ENCODE measurements around the gene FN1. TPM values are rescaled to one million over a fixed set of nuclear protein-coding genes. Genes with fewer than 3 reads are reported as not detected.

FN1 gene
- total and polyA plus RNA-seq, 2 donors (not counting 1 experiment from before 2014, with no cell fraction given) = 0.05 TPM; not detected in 1

- no peaks in the 10 kb centered on the region for H3K4me1 Mint-ChIP-seq
- no peaks in the 10 kb centered on the region for H4K20me1 ChIP-seq (ENCODE audit: control insufficient read depth, insufficient read depth, low read length, poor library complexity, severe bottlenecking)
- CTCF ChIA-PET = no interaction called here
- POLR2A ChIA-PET = no interaction called here
- H3K9ac ChIP-seq (ENCODE audit: low read length) = no peak overlapping the region
- H3K4me3 ChIP-seq (ENCODE audit: control extremely low read depth in 1 of 5, extremely low read depth in 1 of 5, insufficient read depth in 1 of 5, low read depth in 2 of 5, low read length in 4 of 5) = no peak overlapping the region
- ATAC-seq (ENCODE audit: low read depth) = no peak
- no peaks in the 10 kb centered on the region for H3K36me3 ChIP-seq (replicated peaks in 1 of 2; ENCODE audit: control extremely low read depth in 1 of 2, control insufficient read depth in 1 of 2, extremely low read depth in 1 of 2, insufficient read depth in 2 of 2, low read length in 1 of 2)
- H3K4me2 ChIP-seq (replicated peaks; ENCODE audit: low read depth, low read length, poor library complexity, severe bottlenecking) = no peak overlapping the region
- no peak overlapping the region for H3K27ac Mint-ChIP-seq
- no peaks in the 10 kb centered on the region for H3K9me3 ChIP-seq (ENCODE audit: control extremely low read depth in 1 of 3, control insufficient read depth in 2 of 3, insufficient read depth in 1 of 3, low read length in 2 of 3)
- intact Hi-C loops (cut with micrococcal nuclease) = no loop called here
- no peak overlapping the region for H3K27ac ChIP-seq (ENCODE audit: low read length in 2 of 2)
- no peak overlapping the region for H2AFZ ChIP-seq (ENCODE audit: insufficient read depth, low read depth, low read length, poor library complexity, severe bottlenecking)
- H3K9me3 Mint-ChIP-seq (ENCODE audit: insufficient read depth) = peaks cover 5% of the 10 kb centered on the region
- H3K79me2 ChIP-seq (ENCODE audit: control insufficient read depth, insufficient read depth, low read length) = no peaks in the 10 kb centered on the region
- H3K27me3 Mint-ChIP-seq = no peaks in the 10 kb centered on the region
- H3K4me3 Mint-ChIP-seq = no peak overlapping the region
- no peaks in the 10 kb centered on the region for H3K27me3 ChIP-seq (replicated peaks in 1 of 4; ENCODE audit: control extremely low read depth in 1 of 4, control insufficient read depth in 3 of 4, insufficient read depth in 4 of 4, low read length in 3 of 4)
- 98% methylated on average over 6 of the region's 9 CpGs for WGBS (ENCODE audit: insufficient coverage)
- TF ChIP-seq EZH2 (IDR thresholded peaks at IDR 0.05; ENCODE audit: borderline replicate concordance, insufficient read depth, low read depth, low read length, poor library complexity, severe bottlenecking) (no peak), CTCF (IDR thresholded peaks at IDR 0.05) (no peak)
- DNase-seq = no peak
- no peaks in the 10 kb centered on the region for H3K4me1 ChIP-seq (ENCODE audit: control insufficient read depth in 2 of 2, insufficient read depth in 2 of 2, low read length in 2 of 2)
Measured at GRCh38 chr2:215372968-215373649, 62.8 kb downstream of the FN1 start.

- Histone ChIP-seq H3K27ac (ENCODE audit: low read length in 2 of 2) (no peak overlapping the region), H3K4me3 (ENCODE audit: control extremely low read depth in 1 of 5, extremely low read depth in 1 of 5, insufficient read depth in 1 of 5, low read depth in 2 of 5, low read length in 4 of 5) (no peak overlapping the region), H4K20me1 (ENCODE audit: control insufficient read depth, insufficient read depth, low read length, poor library complexity, severe bottlenecking) (no peaks in the 10 kb centered on the region), H3K27me3 (replicated peaks in 1 of 4; ENCODE audit: control extremely low read depth in 1 of 4, control insufficient read depth in 3 of 4, insufficient read depth in 4 of 4, low read length in 3 of 4) (no peaks in the 10 kb centered on the region), H3K79me2 (ENCODE audit: control insufficient read depth, insufficient read depth, low read length) (no peaks in the 10 kb centered on the region), H3K9ac (ENCODE audit: low read length) (no peak overlapping the region), H2AFZ (ENCODE audit: insufficient read depth, low read depth, low read length, poor library complexity, severe bottlenecking) (no peak overlapping the region), H3K4me1 (ENCODE audit: control insufficient read depth in 2 of 2, insufficient read depth in 2 of 2, low read length in 2 of 2) (no peaks in the 10 kb centered on the region), H3K36me3 (replicated peaks in 1 of 2; ENCODE audit: control extremely low read depth in 1 of 2, control insufficient read depth in 1 of 2, extremely low read depth in 1 of 2, insufficient read depth in 2 of 2, low read length in 1 of 2) (no peaks in the 10 kb centered on the region), H3K9me3 (ENCODE audit: control extremely low read depth in 1 of 3, control insufficient read depth in 2 of 3, insufficient read depth in 1 of 3, low read length in 2 of 3) (no peaks in the 10 kb centered on the region), H3K4me2 (replicated peaks; ENCODE audit: low read depth, low read length, poor library complexity, severe bottlenecking) (no peak overlapping the region)
- intact Hi-C loops (cut with micrococcal nuclease) = no loop called here
- CTCF ChIA-PET = no interaction called here
- DNase-seq = no peak
- no peaks in the 10 kb centered on the region for H3K27me3 Mint-ChIP-seq
- no peak for ATAC-seq (ENCODE audit: low read depth)
- POLR2A ChIA-PET = no interaction called here
- TF ChIP-seq CTCF (IDR thresholded peaks at IDR 0.05) (no peak), EZH2 (IDR thresholded peaks at IDR 0.05; ENCODE audit: borderline replicate concordance, insufficient read depth, low read depth, low read length, poor library complexity, severe bottlenecking) (no peak)
- 96% methylated on average over 8 of the region's 14 CpGs for WGBS (ENCODE audit: insufficient coverage)
- no peak overlapping the region for H3K27ac Mint-ChIP-seq
- no peaks in the 10 kb centered on the region for H3K4me1 Mint-ChIP-seq
- H3K4me3 Mint-ChIP-seq = no peak overlapping the region
- peaks cover 5% of the 10 kb centered on the region for H3K9me3 Mint-ChIP-seq (ENCODE audit: insufficient read depth)
Measured at GRCh38 chr2:215371915-215372897, 63.7 kb downstream of the FN1 start.
